HG03064 (cell line): ENCODE data around the gene CDHR1.

Source experiments
- ATAC-seq: cut with Tn5 transposase; IDR thresholded peaks from one replicate; pipeline ENCODE4 v1.9.1; 2021; ENCODE audit warnings: low read depth; ENCODE audit not compliant: unreplicated experiment

The CDHR1 gene

GRCh38 chr10:84196941-84197340, 2.6 kb downstream of the CDHR1 start:
- ATAC-seq, result no peak

- ATAC-seq, result no peak
These were observed 3.3 kb downstream of the CDHR1 start for GRCh38 chr10:84197643-84198042.

DNA sequence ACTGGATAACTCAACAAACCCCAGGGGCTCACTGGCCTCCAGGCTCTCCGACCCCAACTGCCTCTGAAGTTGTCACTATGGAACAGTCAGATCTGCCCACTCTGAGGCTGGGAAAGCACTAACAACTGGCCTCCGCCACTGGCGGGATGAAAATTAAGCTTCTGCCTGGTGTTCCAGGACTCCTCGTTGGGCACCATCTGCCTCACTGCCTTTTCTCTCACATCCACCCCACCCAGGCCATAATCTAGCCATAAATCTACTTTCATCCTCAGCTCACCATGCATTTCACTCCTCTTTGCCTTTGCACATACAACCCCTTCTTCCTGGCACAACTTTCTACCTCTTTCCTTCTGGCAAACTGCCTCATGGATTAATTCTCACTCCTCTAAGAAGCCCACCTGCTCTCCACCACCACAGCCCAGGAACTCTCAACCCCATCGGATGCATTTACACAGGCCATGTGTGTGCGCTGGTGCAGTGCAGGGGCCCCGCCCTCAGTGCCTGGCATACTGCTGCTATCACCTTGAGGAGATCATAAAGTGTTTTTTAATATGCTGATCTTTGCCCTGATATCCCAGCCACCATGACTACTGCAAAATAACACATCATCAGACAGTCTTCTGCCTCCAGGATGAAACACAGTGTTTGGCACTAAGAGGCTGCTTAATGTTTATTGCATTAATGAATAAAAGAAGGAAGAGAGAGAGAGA, 4.0 kb downstream of the CDHR1 start:
- no peak for ATAC-seq

GRCh38 chr10:84200537-84201243, 6.4 kb downstream of the CDHR1 start:
- no peak for ATAC-seq

GRCh38 chr10:84201244-84201606, 6.9 kb downstream of the CDHR1 start:
- no peak for ATAC-seq

DNA sequence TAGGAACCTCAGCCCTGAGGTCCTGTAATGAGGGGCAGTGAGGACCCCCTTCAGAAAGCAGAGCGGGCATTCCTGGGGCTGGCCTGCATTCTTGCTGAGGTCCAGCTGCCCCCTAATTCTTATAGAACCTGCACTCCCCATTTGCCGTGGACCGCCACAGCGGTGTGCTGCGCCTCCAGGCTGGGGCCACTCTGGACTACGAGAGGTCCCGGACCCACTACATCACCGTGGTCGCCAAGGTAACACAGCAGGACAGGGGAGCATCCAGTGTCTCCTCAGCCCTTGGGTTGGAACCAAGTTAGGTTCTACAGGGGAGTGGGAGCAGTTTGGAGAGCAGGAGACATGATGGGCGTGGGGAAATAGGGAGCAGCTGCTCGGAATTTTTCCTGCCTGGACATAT, 7.3 kb downstream of the CDHR1 start:
- no peak for ATAC-seq

DNA sequence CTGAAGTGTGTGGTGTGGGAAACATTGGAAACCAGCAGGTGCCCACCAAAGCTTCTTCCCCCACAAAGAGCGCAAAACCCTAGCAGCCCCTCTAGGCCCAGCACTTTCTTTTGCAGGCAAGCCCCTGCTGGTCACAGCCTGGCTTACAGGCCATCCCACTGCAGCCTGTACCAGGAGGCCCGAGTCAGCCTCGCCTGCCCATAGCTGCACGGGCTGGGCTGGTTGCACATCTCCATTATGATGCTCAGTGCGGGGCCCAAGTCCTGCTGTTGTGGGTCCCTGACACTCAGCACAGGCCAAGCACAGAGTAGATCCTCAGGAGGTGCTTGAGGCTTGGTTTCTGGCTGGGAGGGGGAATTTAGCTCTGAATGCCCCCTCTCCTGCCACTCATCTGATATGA, 8.0 kb downstream of the CDHR1 start:
- ATAC-seq, result no peak

- no peak for ATAC-seq
These were observed 9.8 kb downstream of the CDHR1 start for GRCh38 chr10:84204122-84204521.

GRCh38 chr10:84204610-84205009, 10.3 kb downstream of the CDHR1 start:
- ATAC-seq, result no peak

- ATAC-seq, result peak; percentile 79
These were observed 10.9 kb downstream of the CDHR1 start for GRCh38 chr10:84205049-84205852.

- ATAC-seq, result no peak
These were observed 11.7 kb downstream of the CDHR1 start for GRCh38 chr10:84205853-84206525.

DNA sequence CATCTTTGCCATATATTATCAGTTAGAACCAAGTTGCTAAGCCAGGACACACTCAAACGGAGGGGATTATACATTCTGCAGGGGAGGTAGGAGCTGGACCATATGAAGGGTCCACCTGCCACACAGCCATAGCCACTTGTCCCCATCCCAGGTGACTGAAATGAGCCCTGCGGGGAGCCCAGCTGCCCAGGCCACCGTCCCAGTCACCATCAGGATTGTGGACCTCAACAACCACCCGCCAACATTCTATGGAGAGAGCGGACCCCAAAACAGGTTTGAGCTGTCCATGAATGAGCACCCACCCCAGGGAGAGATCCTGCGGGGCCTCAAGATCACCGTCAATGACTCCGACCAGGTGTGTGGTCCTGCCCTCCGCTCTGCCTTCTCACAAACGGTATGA, 13.7 kb downstream of the CDHR1 start:
- no peak for ATAC-seq

DNA sequence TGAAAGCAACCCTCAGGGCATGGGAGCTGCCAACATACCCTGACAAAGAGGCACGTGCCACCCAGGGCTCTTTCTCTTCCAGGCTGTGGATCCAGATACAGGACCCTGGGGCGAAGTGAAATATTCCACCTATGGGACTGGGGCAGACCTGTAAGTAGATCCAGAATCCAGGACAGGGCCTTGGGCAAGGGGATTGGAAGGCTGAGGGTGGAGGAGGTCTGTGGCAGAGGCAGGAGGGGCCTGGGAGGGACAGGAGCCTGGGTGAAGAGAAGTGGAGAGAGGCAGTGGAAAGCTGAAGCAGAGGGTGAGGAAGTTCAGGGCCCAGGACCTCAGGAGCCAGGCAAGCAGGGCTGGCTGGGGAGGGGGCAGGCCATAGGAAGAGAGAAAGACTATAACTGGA, 17.2 kb downstream of the CDHR1 start:
- ATAC-seq, result no peak

DNA sequence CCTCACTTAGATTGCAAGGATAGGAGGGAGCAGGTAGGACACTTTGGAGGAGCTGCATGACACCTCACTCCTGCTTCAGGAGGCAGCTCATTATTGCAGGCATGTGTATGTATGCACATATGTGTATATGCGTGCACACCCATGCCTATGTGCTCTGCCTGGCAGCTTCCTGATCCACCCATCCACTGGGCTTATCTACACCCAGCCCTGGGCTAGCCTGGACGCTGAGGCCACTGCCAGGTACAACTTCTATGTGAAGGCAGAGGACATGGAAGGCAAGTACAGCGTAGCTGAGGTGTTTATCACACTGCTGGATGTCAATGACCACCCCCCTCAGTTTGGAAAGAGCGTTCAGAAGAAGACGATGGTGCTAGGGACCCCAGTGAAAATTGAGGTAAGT, 17.7 kb downstream of the CDHR1 start:
- ATAC-seq, result no peak

- ATAC-seq, result no peak
These were observed 18.7 kb downstream of the CDHR1 start for GRCh38 chr10:84213076-84213475.

DNA sequence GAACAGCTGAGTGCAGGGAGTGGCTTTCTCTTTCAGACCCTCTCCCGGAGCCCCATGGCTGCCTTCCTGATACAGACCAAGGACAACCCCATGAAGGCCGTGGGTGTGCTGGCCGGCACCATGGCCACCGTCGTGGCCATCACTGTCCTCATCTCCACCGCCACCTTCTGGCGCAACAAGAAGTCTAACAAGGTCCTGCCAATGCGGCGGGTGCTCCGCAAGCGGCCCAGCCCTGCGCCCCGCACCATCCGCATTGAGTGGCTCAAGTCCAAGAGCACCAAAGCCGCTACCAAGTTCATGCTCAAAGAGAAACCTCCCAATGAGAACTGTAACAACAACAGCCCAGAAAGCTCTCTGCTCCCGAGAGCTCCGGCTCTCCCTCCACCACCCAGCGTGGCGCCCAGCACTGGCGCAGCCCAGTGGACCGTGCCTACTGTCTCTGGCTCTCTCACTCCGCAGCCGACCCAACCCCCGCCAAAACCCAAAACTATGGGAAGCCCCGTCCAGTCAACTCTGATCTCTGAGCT, 19.8 kb downstream of the CDHR1 start:
- no peak for ATAC-seq

- peak; percentile 75 for ATAC-seq
These were observed 20.4 kb downstream of the CDHR1 start for GRCh38 chr10:84214612-84215235.

GRCh38 chr10:84216834-84217233, 22.5 kb downstream of the CDHR1 start:
- ATAC-seq, result no peak

DNA sequence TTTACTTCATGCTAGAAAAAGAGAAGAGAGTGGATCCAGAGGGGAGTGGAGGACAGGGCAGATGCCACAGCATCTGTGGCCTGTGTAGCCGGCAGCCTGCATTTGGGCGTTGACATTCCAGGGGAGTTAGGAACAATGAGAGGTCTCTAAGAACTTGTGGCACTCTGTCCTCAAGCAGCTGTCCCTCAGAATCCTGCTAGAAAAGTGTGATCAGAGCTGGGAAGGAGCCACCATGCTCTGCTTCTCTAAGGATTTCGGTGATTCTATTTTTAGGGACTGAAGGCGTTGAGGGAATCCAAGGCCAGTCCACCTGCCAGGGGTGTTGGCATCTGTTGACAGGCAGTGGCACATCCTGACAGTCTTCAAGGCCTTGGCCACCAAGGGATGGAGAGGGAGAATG, 23.4 kb downstream of the CDHR1 start:
- ATAC-seq, result no peak

DNA sequence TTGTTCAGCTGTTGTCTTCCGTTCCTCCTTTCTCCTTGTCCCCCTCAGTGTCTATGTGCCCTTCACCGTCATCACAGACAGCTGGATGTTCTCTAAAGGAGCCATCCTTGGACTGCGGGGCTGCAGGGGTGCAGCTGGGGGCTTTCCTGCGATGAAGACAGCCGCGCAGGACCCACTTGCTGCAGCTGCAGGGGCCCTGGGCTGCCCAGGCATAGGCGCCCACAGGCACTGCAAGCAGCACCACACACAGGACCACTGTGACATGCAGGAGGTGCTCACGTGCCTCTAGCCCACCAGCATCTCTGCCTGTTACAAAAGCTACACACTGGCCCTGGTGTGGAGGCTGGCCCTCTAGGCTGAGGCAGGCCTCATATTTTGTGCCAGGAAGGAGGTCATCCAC, 27.6 kb downstream of the CDHR1 start:
- ATAC-seq, result no peak
